ENCODE results near the gene DMRTC2. TPM values are rescaled to one million over a fixed set of nuclear protein-coding genes. Genes with fewer than 3 reads are reported as not detected.
A peak's percentile ranks its signal among the peaks of the same experiment; 100 is the strongest.

Gene DMRTC2
- total and polyA plus RNA-seq, 5 donors from 2014 or later = not detected

GRCh38 chr19:41848666-41849065 is 3.8 kb downstream of the DMRTC2 start:
- ATAC-seq (ENCODE audit: low read depth in 2 of 2) (no peak), DNase-seq (no peak)
- no peaks in the 10 kb centered on the region for H3K9me3 ChIP-seq (ENCODE audit: control insufficient read depth in 2 of 2, low read length in 2 of 2)
- Mint-ChIP-seq H3K27me3 (peaks cover 32% of the 10 kb centered on the region), H3K36me3 (no peaks in the 10 kb centered on the region), H3K9me3 (no peaks in the 10 kb centered on the region), H3K27ac (no peak overlapping the region), H3K4me1 (no peaks in the 10 kb centered on the region), H3K4me3 (no peak overlapping the region)
- no peaks in the 10 kb centered on the region for H3K36me3 ChIP-seq (ENCODE audit: control insufficient read depth, insufficient read depth, low read length)
- H3K27ac ChIP-seq (ENCODE audit: insufficient read depth, low read length, poor library complexity, severe bottlenecking) = no peak overlapping the region
- H3K4me1 ChIP-seq (ENCODE audit: control insufficient read depth, insufficient read depth, low read length, poor library complexity, severe bottlenecking) = no peaks in the 10 kb centered on the region
- H3K4me3 ChIP-seq (ENCODE audit: low read depth, low read length) = no peak overlapping the region
- peaks cover 3% of the 10 kb centered on the region for H3K27me3 ChIP-seq (ENCODE audit: control insufficient read depth, insufficient read depth, low read length)

- DNase-seq (no peak), ATAC-seq (ENCODE audit: low read depth in 2 of 2) (no peak)
- Mint-ChIP-seq H3K27me3 (peaks cover 34% of the 10 kb centered on the region), H3K4me1 (no peaks in the 10 kb centered on the region), H3K36me3 (no peaks in the 10 kb centered on the region), H3K27ac (peak overlapping the region in 1 of 3 donors; percentile 88), H3K9me3 (no peaks in the 10 kb centered on the region), H3K4me3 (no peak overlapping the region)
- H3K27me3 ChIP-seq (ENCODE audit: control insufficient read depth, insufficient read depth, low read length) = peaks cover 6% of the 10 kb centered on the region
- no peaks in the 10 kb centered on the region for H3K36me3 ChIP-seq (ENCODE audit: control insufficient read depth, insufficient read depth, low read length)
- H3K4me3 ChIP-seq (ENCODE audit: low read depth, low read length) = no peak overlapping the region
- H3K4me1 ChIP-seq (ENCODE audit: control insufficient read depth, insufficient read depth, low read length, poor library complexity, severe bottlenecking) = no peaks in the 10 kb centered on the region
- H3K27ac ChIP-seq (ENCODE audit: insufficient read depth, low read length, poor library complexity, severe bottlenecking) = no peak overlapping the region
- H3K9me3 ChIP-seq (ENCODE audit: control insufficient read depth in 2 of 2, low read length in 2 of 2) = no peaks in the 10 kb centered on the region
Observed at GRCh38 chr19:41849067-41849466, 4.2 kb downstream of the DMRTC2 start.

GRCh38 chr19:41850381-41850780 is 5.5 kb downstream of the DMRTC2 start:
- no peaks in the 10 kb centered on the region for H3K9me3 ChIP-seq (ENCODE audit: control insufficient read depth in 2 of 2, low read length in 2 of 2)
- no peaks in the 10 kb centered on the region for H3K36me3 ChIP-seq (ENCODE audit: control insufficient read depth, insufficient read depth, low read length)
- no peaks in the 10 kb centered on the region for H3K4me1 Mint-ChIP-seq
- peaks cover 34% of the 10 kb centered on the region for H3K27me3 Mint-ChIP-seq
- no peaks in the 10 kb centered on the region for H3K9me3 Mint-ChIP-seq
- peaks cover 11% of the 10 kb centered on the region for H3K27me3 ChIP-seq (ENCODE audit: control insufficient read depth, insufficient read depth, low read length)
- H3K4me1 ChIP-seq (ENCODE audit: control insufficient read depth, insufficient read depth, low read length, poor library complexity, severe bottlenecking) = no peaks in the 10 kb centered on the region
- H3K4me3 ChIP-seq (ENCODE audit: low read depth, low read length) = no peak overlapping the region
- no peaks in the 10 kb centered on the region for H3K36me3 Mint-ChIP-seq
- ATAC-seq (ENCODE audit: low read depth in 2 of 2) (no peak), DNase-seq (no peak)
- no peak overlapping the region for H3K27ac Mint-ChIP-seq
- no peak overlapping the region for H3K27ac ChIP-seq (ENCODE audit: insufficient read depth, low read length, poor library complexity, severe bottlenecking)
- no peak overlapping the region for H3K4me3 Mint-ChIP-seq

GRCh38 chr19:41851456-41851855 is 6.6 kb downstream of the DMRTC2 start:
- Mint-ChIP-seq H3K4me3 (no peak overlapping the region), H3K9me3 (no peaks in the 10 kb centered on the region), H3K36me3 (no peaks in the 10 kb centered on the region), H3K27me3 (peaks cover 34% of the 10 kb centered on the region), H3K27ac (no peak overlapping the region), H3K4me1 (no peaks in the 10 kb centered on the region)
- H3K4me1 ChIP-seq (ENCODE audit: control insufficient read depth, insufficient read depth, low read length, poor library complexity, severe bottlenecking) = no peaks in the 10 kb centered on the region
- DNase-seq (no peak), ATAC-seq (ENCODE audit: low read depth in 2 of 2) (no peak)
- H3K36me3 ChIP-seq (ENCODE audit: control insufficient read depth, insufficient read depth, low read length) = no peaks in the 10 kb centered on the region
- H3K4me3 ChIP-seq (ENCODE audit: low read depth, low read length) = no peak overlapping the region
- peaks cover 11% of the 10 kb centered on the region for H3K27me3 ChIP-seq (ENCODE audit: control insufficient read depth, insufficient read depth, low read length)
- no peak overlapping the region for H3K27ac ChIP-seq (ENCODE audit: insufficient read depth, low read length, poor library complexity, severe bottlenecking)
- no peaks in the 10 kb centered on the region for H3K9me3 ChIP-seq (ENCODE audit: control insufficient read depth in 2 of 2, low read length in 2 of 2)

- Histone ChIP-seq H3K27ac (ENCODE audit: insufficient read depth, low read length, poor library complexity, severe bottlenecking) (no peak overlapping the region), H3K4me1 (ENCODE audit: control insufficient read depth, insufficient read depth, low read length, poor library complexity, severe bottlenecking) (no peaks in the 10 kb centered on the region), H3K9me3 (ENCODE audit: control insufficient read depth in 2 of 2, low read length in 2 of 2) (no peaks in the 10 kb centered on the region), H3K27me3 (ENCODE audit: control insufficient read depth, insufficient read depth, low read length) (peaks cover 11% of the 10 kb centered on the region), H3K4me3 (ENCODE audit: low read depth, low read length) (no peak overlapping the region), H3K36me3 (ENCODE audit: control insufficient read depth, insufficient read depth, low read length) (no peaks in the 10 kb centered on the region)
- ATAC-seq (ENCODE audit: low read depth in 2 of 2) (no peak), DNase-seq (no peak)
- no peak overlapping the region for H3K4me3 Mint-ChIP-seq
- no peaks in the 10 kb centered on the region for H3K9me3 Mint-ChIP-seq
- H3K27me3 Mint-ChIP-seq = peaks cover 30% of the 10 kb centered on the region
- no peaks in the 10 kb centered on the region for H3K4me1 Mint-ChIP-seq
- H3K27ac Mint-ChIP-seq = no peak overlapping the region
- no peaks in the 10 kb centered on the region for H3K36me3 Mint-ChIP-seq
Observed at GRCh38 chr19:41853344-41853743, 8.5 kb downstream of the DMRTC2 start.

- Mint-ChIP-seq H3K4me3 (no peak overlapping the region), H3K27me3 (peaks cover 25% of the 10 kb centered on the region), H3K9me3 (no peaks in the 10 kb centered on the region), H3K27ac (peak overlapping the region in 1 of 3 donors; percentile 64), H3K36me3 (no peaks in the 10 kb centered on the region), H3K4me1 (no peaks in the 10 kb centered on the region)
- Histone ChIP-seq H3K36me3 (ENCODE audit: control insufficient read depth, insufficient read depth, low read length) (no peaks in the 10 kb centered on the region), H3K4me1 (ENCODE audit: control insufficient read depth, insufficient read depth, low read length, poor library complexity, severe bottlenecking) (no peaks in the 10 kb centered on the region), H3K27me3 (ENCODE audit: control insufficient read depth, insufficient read depth, low read length) (peaks cover 11% of the 10 kb centered on the region), H3K9me3 (ENCODE audit: control insufficient read depth in 2 of 2, low read length in 2 of 2) (no peaks in the 10 kb centered on the region), H3K27ac (ENCODE audit: insufficient read depth, low read length, poor library complexity, severe bottlenecking) (no peak overlapping the region), H3K4me3 (ENCODE audit: low read depth, low read length) (no peak overlapping the region)
- DNase-seq = no peak
- no peak for ATAC-seq (ENCODE audit: low read depth in 2 of 2)
Observed at GRCh38 chr19:41853768-41854167, 8.9 kb downstream of the DMRTC2 start.

- no peaks in the 10 kb centered on the region for H3K9me3 ChIP-seq (ENCODE audit: control insufficient read depth in 2 of 2, low read length in 2 of 2)
- H3K4me3 Mint-ChIP-seq = peak overlapping the region; percentile 85 to 96 (median 92)
- no peak for ATAC-seq (ENCODE audit: low read depth in 2 of 2)
- peaks cover 29% of the 10 kb centered on the region for H3K36me3 Mint-ChIP-seq
- DNase-seq = no peak
- peak overlapping the region; percentile 76 to 98 (median 95) for H3K27ac Mint-ChIP-seq
- peaks cover 45% of the 10 kb centered on the region for H3K4me1 ChIP-seq (ENCODE audit: control insufficient read depth, insufficient read depth, low read length, poor library complexity, severe bottlenecking)
- peaks cover 4% of the 10 kb centered on the region for H3K27me3 ChIP-seq (ENCODE audit: control insufficient read depth, insufficient read depth, low read length)
- H3K9me3 Mint-ChIP-seq = peaks cover 0 to 1% (median 0%) of the 10 kb centered on the region in 7 donors
- peaks cover 28% of the 10 kb centered on the region for H3K36me3 ChIP-seq (ENCODE audit: control insufficient read depth, insufficient read depth, low read length)
- peak overlapping the region; percentile 85 for H3K4me3 ChIP-seq (ENCODE audit: low read depth, low read length)
- H3K27me3 Mint-ChIP-seq = no peaks in the 10 kb centered on the region
- H3K4me1 Mint-ChIP-seq = peaks cover 0 to 49% (median 27%) of the 10 kb centered on the region in 4 donors
- H3K27ac ChIP-seq (ENCODE audit: insufficient read depth, low read length, poor library complexity, severe bottlenecking) = peak overlapping the region; percentile 98
Observed at GRCh38 chr19:41859213-41859617, 14.4 kb downstream of the DMRTC2 start.

- no peaks in the 10 kb centered on the region for H3K27me3 Mint-ChIP-seq
- Histone ChIP-seq H3K27ac (ENCODE audit: insufficient read depth, low read length, poor library complexity, severe bottlenecking) (peak within 1 kb of the TSS; percentile 98), H3K36me3 (ENCODE audit: control insufficient read depth, insufficient read depth, low read length) (peaks cover 34% of the 10 kb centered on the region), H3K27me3 (ENCODE audit: control insufficient read depth, insufficient read depth, low read length) (no peaks in the 10 kb centered on the region), H3K9me3 (ENCODE audit: control insufficient read depth in 2 of 2, low read length in 2 of 2) (no peaks in the 10 kb centered on the region), H3K4me3 (ENCODE audit: low read depth, low read length) (peak within 1 kb of the TSS; percentile 85), H3K4me1 (ENCODE audit: control insufficient read depth, insufficient read depth, low read length, poor library complexity, severe bottlenecking) (peaks cover 49% of the 10 kb centered on the region)
- peak within 1 kb of the TSS; percentile 83 to 98 (median 95) for H3K27ac Mint-ChIP-seq
- peaks cover 35% of the 10 kb centered on the region for H3K36me3 Mint-ChIP-seq
- peak within 1 kb of the TSS; percentile 85 to 96 (median 92) for H3K4me3 Mint-ChIP-seq
- H3K9me3 Mint-ChIP-seq = peaks cover 0 to 1% (median 0%) of the 10 kb centered on the region in 7 donors
- DNase-seq = peak; percentile 96 to 99 (median 99)
- peak; percentile 82 to 85 for ATAC-seq (ENCODE audit: low read depth in 2 of 2)
- H3K4me1 Mint-ChIP-seq = peaks cover 0 to 55% (median 30%) of the 10 kb centered on the region in 4 donors
Observed at GRCh38 chr19:41859618-41860418, 15.0 kb downstream of the DMRTC2 start, which contains the start of gene RPS19. RPS19 (plus strand) TSS chr19:41860255; CDS start chr19:41860775, 520 bp downstream.
